ENCODE results near the gene NAA25. TPM values are rescaled to one million over a fixed set of nuclear protein-coding genes. Genes with fewer than 3 reads are reported as not detected.

NAA25 gene
- total RNA-seq, result 10 to 100 TPM; 11.1 to 72.6 (median 57.6) TPM
- 1 to 10 TPM; 2.3 to 5.4 (median 3.2) TPM for polyA plus RNA-seq
- long read RNA-seq, donor 1, result 0 reads
- long read RNA-seq, donor 2, result 0 reads
- long read RNA-seq, donor 3, full-length matches to known transcripts, result 1 of 1 reads
- long read RNA-seq, donor 3, partial matches to known transcripts, result 0 of 1 reads
- long read RNA-seq, donor 3, other reads (novel, unspliced or antisense), result 0 of 1 reads
- long read RNA-seq, donor 4, result 0 reads
- long read RNA-seq, donor 5, result 0 reads
- long read RNA-seq, donor 6, partial matches to known transcripts, result 0 of 1 reads
- long read RNA-seq, donor 6, other reads (novel, unspliced or antisense), result 0 of 1 reads
- long read RNA-seq, donor 7, partial matches to known transcripts, result 32 of 39 reads
- long read RNA-seq, donor 7, other reads (novel, unspliced or antisense), result 5 of 39 reads
- long read RNA-seq, donor 8, partial matches to known transcripts, result 0 of 2 reads
- long read RNA-seq, donor 8, other reads (novel, unspliced or antisense), result 0 of 2 reads
- long read RNA-seq, donor 9, result 0 reads
- long read RNA-seq, donor 10, result 0 reads

GRCh38 chr12:112108202-112109079 is at the start of gene NAA25:
Gene NAA25, minus strand, starts transcription at chr12:112108783. Its CDS starts 10 bp downstream, at chr12:112108773.
- peak; percentile 91 to 97 for DNase-seq
- TF ChIP-seq POLR2AphosphoS5 (IDR thresholded peaks at IDR 0.05), result peak; percentile 38 to 70 (median 59)
- no peak for TF ChIP-seq POLR2A (IDR thresholded peaks at IDR 0.05)
- TF ChIP-seq EP300 (IDR thresholded peaks at IDR 0.05), result no peak
- no peak for TF ChIP-seq CTCF (IDR thresholded peaks at IDR 0.05)
- H3K4me3 ChIP-seq, result peak within 1 kb of the TSS; percentile 69 to 98 (median 90)
- H3K36me3 ChIP-seq, result no peaks in the 10 kb centered on the region
- intact Hi-C loops (cut with DNase I; ENCODE audit: low total_unique reads), result no loop called here
- no peaks in the 10 kb centered on the region for H3K9me3 ChIP-seq
- peak within 1 kb of the TSS; percentile 94 to 98 (median 96) for H3K27ac ChIP-seq
- peaks cover 25 to 80% (median 45%) of the 10 kb centered on the region in 4 donors for H3K4me1 ChIP-seq
- H3K27me3 ChIP-seq, result no peaks in the 10 kb centered on the region
- 0 to 1% (median 0%) methylated on average over 20 to 74 of the region's 74 CpGs for WGBS, 5 donors

GRCh38 chr12:112153893-112154219 is 45.3 kb upstream of the NAA25 start:
- 90 to 93% (median 92%) methylated on average over 7 to 8 of the region's 8 CpGs for WGBS, 5 donors
- DNase-seq, result no peak
- H3K27me3 ChIP-seq, result no peaks in the 10 kb centered on the region
- no peak overlapping the region for H3K27ac ChIP-seq
- H3K9me3 ChIP-seq, result peaks cover 0 to 15% (median 6%) of the 10 kb centered on the region in 4 donors
- H3K4me3 ChIP-seq, result no peak overlapping the region
- no peaks in the 10 kb centered on the region for H3K4me1 ChIP-seq
- TF ChIP-seq CTCF (IDR thresholded peaks at IDR 0.05) (no peak), POLR2A (IDR thresholded peaks at IDR 0.05) (no peak), POLR2AphosphoS5 (IDR thresholded peaks at IDR 0.05) (no peak), EP300 (IDR thresholded peaks at IDR 0.05) (no peak)
- peaks cover 55 to 84% (median 79%) of the 10 kb centered on the region in 4 donors for H3K36me3 ChIP-seq
- intact Hi-C loops (cut with DNase I; ENCODE audit: low total_unique reads), result no loop called here

GRCh38 chr12:112153181-112153892 is 44.8 kb upstream of the NAA25 start:
- Histone ChIP-seq H3K27ac (no peak overlapping the region), H3K4me3 (no peak overlapping the region), H3K4me1 (no peaks in the 10 kb centered on the region), H3K36me3 (peaks cover 55 to 84% (median 79%) of the 10 kb centered on the region in 4 donors), H3K27me3 (no peaks in the 10 kb centered on the region), H3K9me3 (peaks cover 0 to 9% (median 2%) of the 10 kb centered on the region in 4 donors)
- 76 to 88% (median 78%) methylated on average over 9 to 11 of the region's 11 CpGs for WGBS, 5 donors
- intact Hi-C loops (cut with DNase I; ENCODE audit: low total_unique reads), result no loop called here
- DNase-seq, result no peak
- TF ChIP-seq CTCF (IDR thresholded peaks at IDR 0.05), result no peak
- TF ChIP-seq POLR2A (IDR thresholded peaks at IDR 0.05), result no peak
- no peak for TF ChIP-seq EP300 (IDR thresholded peaks at IDR 0.05)
- no peak for TF ChIP-seq POLR2AphosphoS5 (IDR thresholded peaks at IDR 0.05)
